HCT116 (cell line): Measurements from ENCODE around the gene FSTL4. TPM values are rescaled to one million over a fixed set of nuclear protein-coding genes. Genes with fewer than 3 reads are reported as not detected.

Experiments used
- ATAC-seq: fragments of 200-7000 bp; cut with Tn5 transposase; 2 replicates; pipeline ENCODE4 v1.9.1; 2020; ENCODE audit warnings: mild to moderate bottlenecking, moderate library complexity
- BruUV-seq: library from RNA; stranded (reverse); fragments of 400-500 nt; replicated peaks from 2 replicates; lab custom pipeline; 2021; lab: Mats Ljungman, UMichigan
- CTCF ChIA-PET: fragments of 300-600 bp; sonication (Branson Sonifier 250); formaldehyde crosslinking; loops from one replicate; lab custom pipeline; 2021; ENCODE audit warnings: antibody characterized with exemption; lab: Charles Lee
- POLR2A ChIA-PET: fragments of 300-600, 350-600 bp; sonication (Branson Sonifier 250); formaldehyde crosslinking; loops from one replicate; lab custom pipeline; 2021; ENCODE audit warnings: antibody characterized with exemption; lab: Charles Lee
- RAD21 ChIA-PET, 2 experiments: fragments of 300-600 bp; sonication (Branson Sonifier 250); formaldehyde crosslinking; loops; one replicate each; lab custom pipeline; 2023; ENCODE audit warnings: low total read pairs in 2 of 2; ENCODE audit not compliant: uncharacterized antibody in 2 of 2, unreplicated experiment in 2 of 2, low non-redundant PET in 1 of 2; lab: Charles Lee
- DNase-seq: peaks from one replicate; pipeline ENCODE4 v3.0.0-alpha.2; 2010; ENCODE audit warnings: low read depth, low spot score
- H2AFZ ChIP-seq: fragments of 200-600 bp; shearing (Covaris generic), sonication (generic); 2 replicates; pipeline ENCODE4 v1.6.1; 2017; ENCODE audit warnings: low read depth, mixed run types, mixed read lengths, antibody characterized with exemption, low read length; ENCODE audit not compliant: poor library complexity, severe bottlenecking
- H3K27ac ChIP-seq: 2 replicates; pipeline ENCODE4 v1.5.1; 2012; ENCODE audit warnings: low read depth, low read length
- H3K27me3 ChIP-seq: fragments of 200-600 bp; sonication (generic); 2 replicates; pipeline ENCODE4 v1.6.1; 2016; ENCODE audit warnings: mixed run types, low read length, mixed read lengths; ENCODE audit not compliant: insufficient read depth
- H3K36me3 ChIP-seq, 2 experiments: fragments of 200-500 bp in 1 of 2; fragments of 200-600 bp in 1 of 2; sonication (Bioruptor generic) in 1 of 2; sonication (generic) in 1 of 2; 2 replicates each; pipeline versions ENCODE4 v1.5.1 to v1.6.1; 2014 to 2016; ENCODE audit warnings: low read length in 2 of 2, inconsistent platforms in 1 of 2, mixed read lengths in 1 of 2, mixed run types in 1 of 2; ENCODE audit not compliant: insufficient read depth in 2 of 2, control insufficient read depth in 1 of 2
- H3K4me1 ChIP-seq, 2 experiments: fragments of 200-600 bp in 1 of 2; sonication (generic) in 1 of 2; 2 replicates each; pipeline versions ENCODE4 v1.5.1 to v1.6.1; 2012 to 2017; ENCODE audit warnings: low read length in 2 of 2, inconsistent platforms in 1 of 2, mild to moderate bottlenecking in 1 of 2, mixed read lengths in 1 of 2, mixed run types in 1 of 2, moderate library complexity in 1 of 2; ENCODE audit not compliant: insufficient read depth in 2 of 2, control insufficient read depth in 1 of 2
- H3K4me2 ChIP-seq: fragments of 200-600 bp; sonication (generic); 2 replicates; pipeline ENCODE4 v1.6.1; 2017; ENCODE audit warnings: mixed run types, low read length, mixed read lengths
- H3K4me3 ChIP-seq, 2 experiments: fragments of 200-600 bp in 1 of 2; sonication (generic) in 1 of 2; replicated peaks in 1 of 2; 2 replicates each; pipeline ENCODE4 v1.5.1; 2011 to 2016; ENCODE audit warnings: low read length in 2 of 2, control low read depth in 1 of 2, low read depth in 1 of 2, mild to moderate bottlenecking in 1 of 2, mixed read lengths in 1 of 2, mixed run types in 1 of 2
- H3K79me2 ChIP-seq: fragments of 200-600 bp; sonication (generic); 2 replicates; pipeline ENCODE4 v1.6.1; 2017; ENCODE audit warnings: mild to moderate bottlenecking, mixed run types, low read length, moderate library complexity, mixed read lengths; ENCODE audit not compliant: insufficient read depth
- H3K9ac ChIP-seq: fragments of 200-600 bp; sonication (generic); 2 replicates; pipeline ENCODE4 v1.6.1; 2016; ENCODE audit warnings: low read length, mixed read lengths
- H3K9me2 ChIP-seq: fragments of 200-600 bp; sonication (generic), shearing (Covaris generic); 2 replicates; pipeline ENCODE4 v1.6.1; 2017; ENCODE audit warnings: mixed run types, mild to moderate bottlenecking, moderate library complexity; ENCODE audit not compliant: insufficient read depth
- H3K9me3 ChIP-seq, 2 experiments: fragments of 200-500 bp in 1 of 2; fragments of 200-600 bp in 1 of 2; sonication (Bioruptor generic) in 1 of 2; sonication (generic) in 1 of 2; 2 replicates each; pipeline ENCODE4 v1.6.1; 2014 to 2017; ENCODE audit warnings: low read length in 2 of 2, mixed read lengths in 2 of 2, inconsistent platforms in 1 of 2, low read depth in 1 of 2, mild to moderate bottlenecking in 1 of 2, mixed run types in 1 of 2, moderate library complexity in 1 of 2; ENCODE audit not compliant: control insufficient read depth in 1 of 2, insufficient read depth in 1 of 2
- H4K20me1 ChIP-seq: fragments of 200-600 bp; sonication (generic), shearing (Covaris generic); 2 replicates; pipeline ENCODE4 v1.6.1; 2017; ENCODE audit warnings: mixed run types, mild to moderate bottlenecking, moderate library complexity; ENCODE audit not compliant: insufficient read depth
- ATF3 ChIP-seq: IDR thresholded peaks from 2 replicates; pipeline ENCODE4 v1.6.1; 2012
- CBX3 ChIP-seq: IDR thresholded peaks from 2 replicates; pipeline ENCODE4 v1.6.1; 2012; ENCODE audit warnings: low read depth
- EGR1 ChIP-seq: IDR thresholded peaks from 2 replicates; pipeline ENCODE4 v1.6.1; 2012; ENCODE audit warnings: low read depth
- EZH2 ChIP-seq: fragments of 200-600 bp; sonication (generic); IDR thresholded peaks from 2 replicates; pipeline ENCODE4 v1.6.1; 2017; ENCODE audit warnings: antibody characterized with exemption, mixed run types
- FOSL1 ChIP-seq: IDR thresholded peaks from 2 replicates; pipeline ENCODE4 v1.6.1; 2012; ENCODE audit warnings: low read depth
- MAX ChIP-seq: IDR thresholded peaks from 2 replicates; pipeline ENCODE4 v1.6.1; 2012
- POLR2A ChIP-seq: IDR thresholded peaks from 2 replicates; pipeline ENCODE4 v1.7.0; 2011; ENCODE audit warnings: borderline replicate concordance; ENCODE audit not compliant: insufficient read depth, insufficient read length; ENCODE audit errors: extremely low read depth
- SIN3A ChIP-seq: IDR thresholded peaks from 2 replicates; pipeline ENCODE4 v1.6.1; 2012; ENCODE audit warnings: low read depth
- TCF7L2 ChIP-seq: IDR thresholded peaks from 2 replicates; pipeline ENCODE4 v1.7.0; 2011; ENCODE audit warnings: borderline replicate concordance, inconsistent platforms; ENCODE audit not compliant: insufficient read depth, insufficient read length; ENCODE audit errors: extremely low read depth
- YY1 ChIP-seq: IDR thresholded peaks from 2 replicates; pipeline ENCODE4 v1.6.1; 2011; ENCODE audit warnings: low read length, low read depth, moderate library complexity, mild to moderate bottlenecking; ENCODE audit not compliant: insufficient replicate concordance; ENCODE audit errors: extremely low read depth
- ZBTB33 ChIP-seq: IDR thresholded peaks from 2 replicates; pipeline ENCODE4 v1.6.1; 2011; ENCODE audit warnings: mild to moderate bottlenecking, low read length, moderate library complexity; ENCODE audit not compliant: insufficient replicate concordance; ENCODE audit errors: extremely low read depth
- intact Hi-C: fragments of 100-400 bp; cut with micrococcal nuclease; formaldehyde crosslinking; loops from 2 replicates; pipeline ENCODE4 v1.10.0; 2022
- total RNA-seq: library from RNA; stranded (reverse); gene quantifications from one replicate; pipeline ENCODE4 v1.2.1, GENCODE V29; 2021; ENCODE audit not compliant: unreplicated experiment

The FSTL4 gene
- total RNA-seq, 1 experiment from 2014 or later = 0.37 TPM

- H2AFZ ChIP-seq = no peak overlapping the region
- H3K27ac ChIP-seq = no peak overlapping the region
- no peak overlapping the region for H3K4me2 ChIP-seq
- ATAC-seq (no peak), DNase-seq (no peak)
- H3K9ac ChIP-seq = no peak overlapping the region
- no peaks in the 10 kb centered on the region for H3K4me1 ChIP-seq
- ChIA-PET POLR2A (no interaction called here), CTCF (no interaction called here), RAD21 (no interaction called here)
- no peak overlapping the region for H3K4me3 ChIP-seq
- H3K9me3 ChIP-seq = no peaks in the 10 kb centered on the region
- no peaks in the 10 kb centered on the region for H3K79me2 ChIP-seq
- H3K27me3 ChIP-seq = peaks cover 52% of the 10 kb centered on the region; the same call in 1 of the 2 replicates
- H3K36me3 ChIP-seq = no peaks in the 10 kb centered on the region
- H4K20me1 ChIP-seq = no peaks in the 10 kb centered on the region
- no peak for TF ChIP-seq YY1
- no peak for TF ChIP-seq CBX3
- TF ChIP-seq ATF3 = no peak
- TF ChIP-seq TCF7L2 = no peak
- no peak for TF ChIP-seq EGR1
- no peak for TF ChIP-seq FOSL1
- TF ChIP-seq EZH2 = no peak
- TF ChIP-seq POLR2A = no peak
- no peak for TF ChIP-seq MAX
- no peak for TF ChIP-seq SIN3A
- TF ChIP-seq ZBTB33 = no peak
- intact Hi-C loops = no loop called here
- BruUV-seq = no TSS peak
- H3K9me2 ChIP-seq = no peaks in the 10 kb centered on the region
Observed at GRCh38 chr5:133475986-133476385, 136.4 kb downstream of the FSTL4 start.
